ENCODE results near the gene ATP2B3. TPM values are rescaled to one million over a fixed set of nuclear protein-coding genes. Genes with fewer than 3 reads are reported as not detected.

The ATP2B3 gene
- total RNA-seq, 4 donors from 2014 or later: 0.09 to 3.5 TPM; not detected in 2

DNA sequence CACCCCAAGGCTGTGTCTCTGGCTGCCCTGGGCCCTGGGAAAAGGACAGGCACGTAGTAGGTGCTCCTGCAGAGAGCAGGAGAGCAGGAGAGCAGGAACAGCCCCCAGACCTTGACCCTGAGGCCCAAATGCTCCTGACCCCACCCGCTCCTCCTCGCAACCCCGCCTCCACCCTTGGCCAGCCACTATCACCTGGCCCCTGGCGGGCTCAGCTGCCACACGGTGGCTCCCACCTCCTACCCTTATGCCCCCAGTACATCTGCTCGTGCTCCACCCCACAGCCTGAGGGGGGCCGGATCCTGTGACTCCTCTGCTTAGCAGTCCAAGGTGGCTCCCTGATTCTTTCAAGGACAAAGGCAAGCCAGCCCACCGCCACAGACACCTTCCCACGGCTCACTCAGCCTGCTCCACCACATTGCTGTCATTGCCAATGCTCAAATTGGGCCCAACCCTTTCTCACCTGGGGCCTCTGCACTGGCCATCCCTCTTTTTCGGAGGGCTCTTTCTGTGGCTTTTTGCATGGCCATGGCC, 41.6 kb upstream of the ATP2B3 start:
- DNase-seq: no peak
- intact Hi-C loops (cut with DNase I; ENCODE audit: low total_unique reads): no loop called here
- Histone ChIP-seq H3K27ac (peak overlapping the region; percentile 67 to 82), H3K36me3 (no peaks in the 10 kb centered on the region), H3K27me3 (no peaks in the 10 kb centered on the region), H3K4me1 (peaks cover 0 to 6% of the 10 kb centered on the region in 2 donors), H3K9me3 (no peaks in the 10 kb centered on the region), H3K4me3 (no peak overlapping the region)
- TF ChIP-seq POLR2A (IDR thresholded peaks at IDR 0.05) (no peak), CTCF (IDR thresholded peaks at IDR 0.05) (no peak)

DNA sequence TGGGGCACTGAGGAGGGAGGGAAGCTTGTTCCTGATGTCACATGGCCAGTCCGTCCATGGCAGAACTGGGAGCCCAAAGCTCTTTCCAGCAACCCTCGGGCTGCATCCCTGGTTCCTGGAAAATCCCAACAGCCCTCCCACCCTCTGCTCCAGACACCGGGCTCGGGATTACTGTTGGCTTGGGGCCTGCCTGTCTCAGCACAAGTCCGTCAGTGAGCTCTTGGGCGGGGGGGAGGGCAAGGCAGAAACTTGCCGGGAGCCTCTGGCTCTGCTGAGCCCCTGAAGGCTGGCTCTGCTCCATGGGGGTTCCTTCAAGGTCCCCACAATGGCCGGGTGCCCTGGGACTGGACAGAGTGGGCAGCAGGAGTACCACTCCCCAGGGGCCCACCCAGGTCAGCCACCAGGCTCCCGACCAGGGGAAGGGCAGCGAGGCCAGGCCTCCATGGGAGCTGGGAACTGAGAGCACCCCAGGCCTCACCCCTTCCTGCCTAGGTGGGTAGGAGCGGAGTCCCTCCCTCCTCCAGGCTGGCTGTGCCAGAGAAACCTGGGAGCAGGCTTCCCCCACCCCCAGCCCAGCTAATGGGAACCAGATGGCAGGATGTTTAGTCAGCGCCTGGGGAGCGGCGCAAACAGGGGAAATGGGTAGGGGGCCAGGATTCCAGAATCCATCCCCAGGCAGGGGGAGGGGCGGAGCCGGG, 40.6 kb upstream of the ATP2B3 start:
- TF ChIP-seq POLR2A (IDR thresholded peaks at IDR 0.05) (no peak), CTCF (IDR thresholded peaks at IDR 0.05) (no peak)
- DNase-seq: peak; percentile 67 to 71
- Histone ChIP-seq H3K36me3 (no peaks in the 10 kb centered on the region), H3K4me3 (no peak overlapping the region), H3K27me3 (no peaks in the 10 kb centered on the region), H3K4me1 (peaks cover 0 to 6% of the 10 kb centered on the region in 2 donors), H3K9me3 (no peaks in the 10 kb centered on the region), H3K27ac (peak overlapping the region; percentile 67 to 82)
- intact Hi-C loops (cut with DNase I; ENCODE audit: low total_unique reads): no loop called here

GRCh38 chrX:153477364-153477857, 40.0 kb upstream of the ATP2B3 start:
- Histone ChIP-seq H3K36me3 (no peaks in the 10 kb centered on the region), H3K4me3 (no peak overlapping the region), H3K4me1 (peaks cover 0 to 6% of the 10 kb centered on the region in 2 donors), H3K27me3 (no peaks in the 10 kb centered on the region), H3K9me3 (no peaks in the 10 kb centered on the region), H3K27ac (peak overlapping the region; percentile 67 to 82)
- TF ChIP-seq POLR2A (IDR thresholded peaks at IDR 0.05) (no peak), CTCF (IDR thresholded peaks at IDR 0.05) (no peak)
- no peak for DNase-seq
- intact Hi-C loops (cut with DNase I; ENCODE audit: low total_unique reads): no loop called here

DNA sequence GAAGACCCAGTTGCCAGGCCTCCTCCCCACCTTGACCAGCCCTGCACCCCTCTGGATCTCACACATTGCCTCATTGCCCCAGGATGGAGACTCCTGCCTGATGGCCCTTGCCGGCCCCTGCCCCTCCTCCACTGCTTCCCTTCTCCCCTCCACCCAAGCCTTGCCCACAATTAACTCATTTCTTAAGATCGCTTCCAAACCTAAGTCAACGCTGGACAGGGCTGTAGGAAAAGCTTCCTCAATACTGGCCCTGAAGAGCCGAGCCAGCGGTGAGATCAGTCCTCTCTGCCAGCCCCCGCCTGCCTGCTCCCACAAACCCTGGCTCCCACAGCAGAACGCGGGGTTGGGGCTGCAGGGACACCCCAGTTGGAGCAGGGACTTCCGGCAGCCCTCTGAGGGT, 39.5 kb upstream of the ATP2B3 start:
- Histone ChIP-seq H3K27me3 (no peaks in the 10 kb centered on the region), H3K27ac (peak overlapping the region; percentile 67 to 82), H3K4me3 (no peak overlapping the region), H3K36me3 (no peaks in the 10 kb centered on the region), H3K4me1 (peaks cover 0 to 6% of the 10 kb centered on the region in 2 donors), H3K9me3 (no peaks in the 10 kb centered on the region)
- no peak for TF ChIP-seq POLR2A (IDR thresholded peaks at IDR 0.05)
- TF ChIP-seq CTCF (IDR thresholded peaks at IDR 0.05): no peak
- intact Hi-C loops (cut with DNase I; ENCODE audit: low total_unique reads): no loop called here
- peak; percentile 36 to 55 for DNase-seq

DNA sequence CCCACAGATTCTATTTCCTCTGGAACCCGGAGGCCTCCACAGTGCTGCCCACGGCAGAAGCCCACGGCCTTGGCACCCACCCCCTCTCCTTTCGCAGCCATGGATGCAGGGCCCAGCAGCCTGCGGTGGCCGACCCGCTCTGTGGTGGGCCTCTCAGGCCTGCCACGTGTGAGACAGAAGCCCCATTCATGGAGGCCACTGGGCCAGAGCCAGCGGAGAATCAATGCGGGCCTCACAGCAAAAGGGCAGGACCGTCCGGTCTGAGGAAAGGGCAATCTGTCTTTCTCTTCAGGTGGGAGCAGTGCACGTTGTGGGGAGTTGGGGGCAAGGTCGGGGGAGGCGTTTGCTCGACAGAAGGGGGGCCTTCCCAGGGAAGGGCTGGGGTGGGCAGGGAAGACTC, 38.7 kb upstream of the ATP2B3 start:
- H3K9me3 ChIP-seq: no peaks in the 10 kb centered on the region
- intact Hi-C loops (cut with DNase I; ENCODE audit: low total_unique reads): no loop called here
- peak overlapping the region in 1 of 2 donors; percentile 82 for H3K27ac ChIP-seq
- no peak for DNase-seq
- TF ChIP-seq CTCF (IDR thresholded peaks at IDR 0.05): no peak
- H3K27me3 ChIP-seq: no peaks in the 10 kb centered on the region
- peaks cover 0 to 6% of the 10 kb centered on the region in 2 donors for H3K4me1 ChIP-seq
- H3K36me3 ChIP-seq: no peaks in the 10 kb centered on the region
- no peak overlapping the region for H3K4me3 ChIP-seq
